Activated T-helper 1 cell treated with anti-CD3 and anti-CD28 coated beads, Interleukin-2, amount 50 U/mL, for 16 hours (primary cell): Measurements from ENCODE around the gene ZNRD2.
"Not testable (repeated sequence)": the region's sequence is repeated elsewhere in the genome, so short reads cannot be mapped to it uniquely, and the experiment has no call there.

Experiments used
- DNase-seq, 2 donors: peaks; one replicate each; pipeline ENCODE4 v3.0.0-alpha.2; 2020; ENCODE audit warnings: low read depth in 1 of 2, low spot score in 1 of 2

The ZNRD2 gene, protein sequence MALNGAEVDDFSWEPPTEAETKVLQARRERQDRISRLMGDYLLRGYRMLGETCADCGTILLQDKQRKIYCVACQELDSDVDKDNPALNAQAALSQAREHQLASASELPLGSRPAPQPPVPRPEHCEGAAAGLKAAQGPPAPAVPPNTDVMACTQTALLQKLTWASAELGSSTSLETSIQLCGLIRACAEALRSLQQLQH

DNA sequence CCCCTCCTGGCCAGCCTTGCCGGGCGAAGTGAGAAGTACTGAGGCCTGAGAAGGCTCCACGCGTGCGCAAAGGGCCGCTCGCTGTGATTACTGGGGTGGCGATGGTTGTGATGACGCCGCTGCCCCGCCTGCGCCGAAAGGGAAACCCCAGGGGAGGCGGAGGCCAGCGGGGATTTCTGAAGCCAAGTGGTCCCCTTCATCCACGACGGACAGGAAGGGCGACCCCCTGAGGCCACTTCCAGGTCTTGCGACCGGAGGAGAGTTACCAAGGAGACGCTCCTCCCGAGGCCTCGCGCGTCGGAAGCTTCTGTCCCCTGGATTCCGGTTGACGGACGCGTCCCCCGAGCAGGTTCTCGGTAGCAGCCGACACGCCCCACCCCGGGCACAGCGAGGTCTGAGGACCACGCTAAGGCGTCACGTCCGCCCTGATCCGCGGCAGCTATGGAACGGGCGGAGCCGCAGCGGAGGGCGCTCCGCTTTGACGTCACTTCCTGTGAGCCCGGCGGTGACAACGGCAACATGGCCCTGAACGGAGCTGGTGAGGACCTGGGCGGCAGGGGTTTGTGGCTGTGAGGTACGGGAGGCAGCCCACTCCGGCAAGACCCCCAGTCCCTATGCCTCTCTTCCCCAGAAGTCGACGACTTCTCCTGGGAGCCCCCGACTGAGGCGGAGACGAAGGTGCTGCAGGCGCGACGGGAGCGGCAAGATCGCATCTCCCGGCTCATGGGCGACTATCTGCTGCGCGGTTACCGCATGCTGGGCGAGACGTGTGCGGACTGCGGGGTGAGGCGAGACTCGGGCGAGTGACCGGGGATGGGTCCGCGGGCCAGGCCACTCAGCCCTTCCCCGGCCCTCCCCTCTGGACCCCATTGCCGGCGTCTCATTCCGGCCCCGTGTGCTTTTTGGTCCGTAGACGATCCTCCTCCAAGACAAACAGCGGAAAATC lies at the start of gene ZNRD2:
Gene ZNRD2, plus strand, starts transcription at position 505 of the 946 bp plus-strand sequence. Its CDS starts 15 bp downstream, at position 520.
- DNase-seq, result peak; percentile 94 to 97

DNA sequence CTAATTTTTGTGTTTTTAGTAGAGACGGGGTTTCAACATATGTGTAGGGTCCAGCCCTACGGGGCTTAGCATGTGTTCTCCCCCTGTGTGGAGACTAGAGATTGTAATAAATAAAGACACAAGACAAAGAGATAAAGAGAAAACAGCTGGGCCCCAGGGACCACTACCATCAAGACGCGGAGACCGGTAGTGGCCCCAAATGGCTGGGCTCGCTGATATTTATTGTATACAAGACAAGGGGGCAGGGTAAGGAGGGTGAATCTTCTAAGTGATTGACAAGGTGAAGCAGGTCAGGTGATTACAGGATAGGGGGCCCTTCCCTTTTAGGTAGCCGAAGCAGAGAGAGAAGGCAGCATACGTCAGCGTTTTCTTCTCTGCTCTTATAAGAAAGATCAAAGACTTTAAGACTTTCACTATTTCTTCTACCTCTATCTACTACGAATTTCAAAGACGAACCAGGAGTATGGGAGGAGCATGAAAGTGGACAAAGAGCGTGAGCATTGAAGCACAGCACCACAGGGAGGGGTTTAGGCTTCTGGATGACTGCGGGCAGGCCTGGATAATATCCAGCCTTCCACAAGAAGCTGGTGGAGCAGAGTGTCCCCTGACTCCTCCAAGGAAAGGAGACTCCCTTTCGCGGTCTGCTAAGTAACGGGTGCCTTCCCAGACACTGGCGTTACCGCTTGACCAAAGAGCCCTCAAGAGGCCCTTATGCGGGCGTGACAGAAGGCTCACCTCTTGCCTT lies 48.3 kb upstream of the ZNRD2 start:
- not testable (repeated sequence) for DNase-seq

DNA sequence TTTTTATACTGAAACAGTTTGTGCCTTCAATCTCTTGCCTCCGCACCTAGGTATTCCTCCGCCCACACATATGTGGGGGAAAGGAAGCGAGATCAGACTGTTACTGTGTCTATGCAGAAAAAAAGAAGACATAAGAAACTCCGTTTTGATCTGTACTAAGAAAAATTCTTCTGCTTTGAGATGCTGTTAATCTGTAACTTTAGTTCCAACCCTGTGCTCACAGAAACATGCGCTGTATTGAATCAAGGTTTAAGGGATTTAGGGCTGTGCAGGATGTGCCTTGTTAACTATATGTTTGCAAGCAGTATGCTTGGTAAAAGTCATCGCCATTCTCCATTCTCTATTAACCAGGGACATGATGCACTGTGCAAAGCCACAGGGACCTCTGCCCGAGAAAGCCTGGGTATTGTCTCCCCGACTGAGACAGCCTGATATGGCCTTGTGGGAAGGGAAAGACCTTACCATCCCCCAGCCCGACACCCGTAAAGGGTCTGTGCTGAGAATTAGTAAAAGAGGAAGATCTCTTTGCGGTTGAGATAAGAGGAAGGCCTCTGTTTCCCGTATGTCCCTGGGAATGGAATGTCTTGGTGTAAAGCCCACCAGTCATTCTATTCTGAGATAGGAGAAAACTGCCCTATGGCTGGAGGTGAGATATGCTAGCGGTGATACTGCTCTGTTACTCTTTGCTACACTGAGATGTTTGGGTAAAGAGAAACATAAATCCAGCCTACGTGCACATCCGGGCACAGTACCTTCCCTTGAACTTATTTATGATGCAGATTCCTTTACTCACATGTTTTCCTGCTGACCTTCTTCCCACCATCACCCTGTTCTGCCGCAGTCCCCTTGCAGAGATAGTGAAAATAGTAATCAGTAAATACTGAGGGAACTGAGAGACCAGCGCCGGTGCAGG lies 47.3 kb upstream of the ZNRD2 start:
- not testable (repeated sequence) for DNase-seq

DNA sequence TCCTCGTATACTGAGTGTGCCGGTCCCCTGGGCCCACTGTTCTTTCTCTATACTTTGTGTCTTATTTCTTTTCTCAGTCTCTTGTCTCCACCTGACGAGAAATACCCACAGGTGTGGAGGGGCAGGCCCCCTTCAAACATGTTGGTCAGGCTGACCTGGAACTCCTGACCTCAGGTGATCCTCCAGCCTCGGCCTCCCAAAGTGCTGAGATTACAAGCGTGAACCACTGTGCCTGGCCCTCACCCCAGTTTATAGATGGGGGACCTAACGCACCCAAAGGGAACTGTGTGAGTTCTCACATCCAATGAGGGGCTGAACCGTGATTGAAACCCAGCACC lies 46.7 kb upstream of the ZNRD2 start:
- not testable (repeated sequence) for DNase-seq

DNA sequence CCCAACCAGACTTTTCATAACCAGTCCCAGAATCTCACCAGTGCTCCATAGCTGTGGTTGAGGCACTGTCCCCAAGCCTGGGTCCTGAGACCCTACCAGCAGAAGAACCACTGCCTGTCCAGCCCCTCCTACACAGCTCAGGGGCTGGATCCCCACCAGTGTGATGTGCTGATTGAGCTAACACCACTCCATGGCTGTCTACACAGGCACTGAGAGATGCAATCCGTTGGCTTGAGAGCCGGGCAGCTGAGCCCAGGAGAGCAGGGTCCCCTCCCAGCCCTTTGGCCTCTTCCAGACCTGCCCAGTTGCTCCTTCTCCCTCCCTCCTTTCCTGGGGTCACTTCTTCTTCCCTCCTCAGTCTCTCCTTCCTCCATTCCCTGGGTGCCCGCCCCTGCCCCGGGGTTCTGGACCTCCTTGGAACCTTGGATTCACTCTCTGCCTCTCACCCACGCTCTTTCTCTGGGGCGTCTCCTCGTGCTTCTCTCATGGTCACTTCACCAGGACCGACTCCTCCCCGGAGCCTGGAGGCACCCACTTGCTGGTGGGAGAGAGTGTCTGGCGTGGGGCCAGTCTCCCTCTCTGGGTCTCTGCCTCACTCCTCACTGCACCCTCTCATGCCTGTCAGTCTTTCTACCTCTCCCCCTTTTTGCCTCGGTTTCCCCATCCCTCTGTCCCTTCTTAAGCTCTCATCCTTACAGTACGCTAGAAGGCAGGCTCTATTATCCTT lies 46.1 kb upstream of the ZNRD2 start:
- DNase-seq, result no peak

DNA sequence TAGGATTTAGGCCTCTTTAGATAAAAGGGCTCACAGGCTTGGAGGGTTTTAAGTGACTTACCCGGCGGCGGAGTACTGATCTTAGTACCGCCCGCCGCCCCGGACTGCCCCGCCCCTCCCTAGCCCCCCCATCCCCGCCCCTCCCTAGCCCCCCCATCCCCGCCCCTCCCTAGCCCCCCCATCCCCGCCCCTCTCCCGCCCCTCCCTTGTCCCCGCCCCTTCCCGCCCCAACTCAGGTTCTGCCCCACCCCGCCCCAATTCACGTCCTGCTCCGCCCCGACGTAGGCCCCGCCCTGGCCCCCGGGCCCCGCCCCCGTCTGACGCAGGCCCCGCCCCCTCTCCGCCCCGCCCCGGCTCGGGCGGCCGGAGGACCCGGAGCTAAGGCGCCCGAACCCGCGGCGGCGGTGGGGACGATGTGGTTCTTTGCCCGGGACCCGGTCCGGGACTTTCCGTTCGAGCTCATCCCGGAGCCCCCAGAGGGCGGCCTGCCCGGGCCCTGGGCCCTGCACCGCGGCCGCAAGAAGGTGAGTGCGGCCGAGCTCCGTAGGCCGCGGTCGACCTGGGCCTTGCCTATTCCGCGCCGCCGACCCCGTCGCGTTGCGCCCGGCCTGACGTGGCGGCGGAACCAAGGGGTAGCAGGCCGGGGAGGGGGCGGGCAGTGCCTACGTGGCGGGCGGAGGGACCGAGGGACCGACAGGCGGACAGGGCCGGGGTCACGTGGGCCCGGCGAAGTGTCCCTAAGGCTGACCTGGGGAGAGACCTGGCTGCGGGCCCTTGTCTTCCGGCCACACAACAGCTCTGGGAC lies 45.3 kb upstream of the ZNRD2 start, which contains the start of gene SCYL1:
Gene SCYL1, plus strand, starts transcription at position 343 of the 805 bp plus-strand sequence. Its CDS starts 71 bp downstream, at position 414.
- DNase-seq, result peak; percentile 72 to 79

DNA sequence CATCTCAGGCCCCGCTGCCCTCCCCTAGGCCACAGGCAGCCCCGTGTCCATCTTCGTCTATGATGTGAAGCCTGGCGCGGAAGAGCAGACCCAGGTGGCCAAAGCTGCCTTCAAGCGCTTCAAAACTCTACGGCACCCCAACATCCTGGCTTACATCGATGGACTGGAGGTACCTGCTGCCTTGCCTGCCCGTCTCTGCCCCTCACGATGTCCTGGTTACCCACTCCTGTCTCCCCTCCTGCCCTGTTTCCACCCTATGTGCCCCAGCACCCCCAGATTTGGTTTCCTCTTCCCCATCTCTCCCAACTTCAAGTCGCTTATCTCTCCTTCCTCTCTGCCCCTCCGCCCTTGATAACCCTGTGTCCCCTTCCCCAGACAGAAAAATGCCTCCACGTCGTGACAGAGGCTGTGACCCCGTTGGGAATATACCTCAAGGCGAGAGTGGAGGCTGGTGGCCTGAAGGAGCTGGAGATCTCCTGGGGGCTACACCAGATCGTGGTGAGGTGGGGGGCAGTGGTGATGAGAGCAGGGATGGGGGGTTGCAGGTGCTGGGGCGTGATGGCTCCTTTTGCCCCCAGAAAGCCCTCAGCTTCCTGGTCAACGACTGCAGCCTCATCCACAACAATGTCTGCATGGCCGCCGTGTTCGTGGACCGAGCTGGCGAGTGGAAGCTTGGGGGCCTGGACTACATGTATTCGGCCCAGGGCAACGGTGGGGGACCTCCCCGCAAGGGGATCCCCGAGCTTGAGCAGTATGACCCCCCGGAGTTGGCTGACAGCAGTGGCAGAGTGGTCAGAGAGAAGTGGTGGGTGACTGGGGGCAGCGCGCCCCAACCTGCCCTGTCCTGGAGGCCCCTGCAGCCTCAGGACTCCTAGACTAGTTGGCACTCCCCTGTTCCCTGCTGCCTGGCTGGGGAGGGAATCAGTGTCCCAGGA lies 44.5 kb upstream of the ZNRD2 start:
- no peak for DNase-seq

DNA sequence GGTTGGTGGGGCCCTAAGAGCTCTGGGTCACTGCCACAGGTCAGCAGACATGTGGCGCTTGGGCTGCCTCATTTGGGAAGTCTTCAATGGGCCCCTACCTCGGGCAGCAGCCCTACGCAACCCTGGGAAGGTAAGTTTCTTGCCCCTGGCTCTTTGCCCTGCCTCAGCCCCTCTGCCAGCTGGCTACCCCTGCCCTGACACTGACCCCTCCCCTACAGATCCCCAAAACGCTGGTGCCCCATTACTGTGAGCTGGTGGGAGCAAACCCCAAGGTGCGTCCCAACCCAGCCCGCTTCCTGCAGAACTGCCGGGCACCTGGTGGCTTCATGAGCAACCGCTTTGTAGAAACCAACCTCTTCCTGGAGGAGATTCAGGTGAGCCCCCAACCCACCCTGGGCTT lies 43.5 kb upstream of the ZNRD2 start:
- no peak for DNase-seq

DNA sequence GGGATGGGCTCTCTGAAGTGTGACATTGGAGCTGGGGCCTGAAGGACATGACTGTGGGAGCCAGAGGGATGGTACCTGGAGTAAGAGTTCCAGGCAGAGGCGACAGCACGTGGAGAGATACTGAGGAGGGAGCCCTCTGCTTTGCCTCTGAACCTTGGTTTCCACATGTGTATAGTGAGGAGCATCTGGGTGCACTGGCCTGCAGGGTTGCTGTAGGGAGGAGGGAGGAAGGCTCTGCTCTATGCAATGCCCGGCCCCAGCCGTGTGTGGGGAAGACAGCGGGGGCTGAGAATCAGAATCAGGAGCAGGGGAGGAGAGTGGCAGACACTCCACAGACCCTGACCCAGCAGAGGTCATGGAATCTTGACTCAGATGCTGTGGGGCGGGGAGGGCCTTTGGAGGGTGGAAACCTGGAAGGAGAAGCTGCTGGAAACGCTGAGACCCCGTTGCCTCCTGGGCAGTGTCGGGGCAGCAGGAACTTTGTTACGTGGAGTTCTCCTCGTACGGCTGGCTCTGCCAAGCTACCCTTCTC lies 41.4 kb upstream of the ZNRD2 start:
- no peak for DNase-seq

DNA sequence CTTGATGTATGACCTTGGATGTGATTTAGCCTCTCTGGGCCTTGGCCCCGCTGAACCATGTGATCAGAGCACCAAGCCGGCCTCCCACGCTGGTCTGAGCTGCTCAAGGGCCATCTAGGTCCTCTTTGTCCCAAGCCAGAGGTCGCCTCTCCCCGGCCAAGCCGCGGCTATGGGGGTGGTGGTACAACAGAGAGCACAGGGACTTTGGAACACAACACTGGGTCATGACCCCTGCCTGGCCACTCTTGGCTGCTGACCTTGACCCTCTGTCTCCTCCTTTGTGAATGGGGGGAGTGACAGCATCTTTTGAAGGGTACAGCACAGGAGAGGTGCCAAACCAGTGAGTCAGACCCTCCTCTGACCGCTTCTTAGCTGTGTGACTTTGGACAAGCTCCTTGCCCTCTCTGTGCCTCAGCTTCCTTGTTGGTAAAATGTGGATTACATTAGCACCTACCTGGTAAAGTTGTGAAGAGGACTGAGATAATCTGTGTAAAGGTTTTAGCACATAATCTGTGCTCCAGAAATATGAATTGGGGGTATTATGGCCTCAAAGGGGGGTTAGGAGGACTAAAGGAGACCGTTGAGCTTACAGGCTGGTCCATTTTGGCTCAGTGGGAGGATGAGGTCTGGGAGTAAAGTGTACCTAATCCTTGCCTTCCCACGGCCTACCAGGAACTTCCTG lies 40.7 kb upstream of the ZNRD2 start:
- DNase-seq, result no peak

DNA sequence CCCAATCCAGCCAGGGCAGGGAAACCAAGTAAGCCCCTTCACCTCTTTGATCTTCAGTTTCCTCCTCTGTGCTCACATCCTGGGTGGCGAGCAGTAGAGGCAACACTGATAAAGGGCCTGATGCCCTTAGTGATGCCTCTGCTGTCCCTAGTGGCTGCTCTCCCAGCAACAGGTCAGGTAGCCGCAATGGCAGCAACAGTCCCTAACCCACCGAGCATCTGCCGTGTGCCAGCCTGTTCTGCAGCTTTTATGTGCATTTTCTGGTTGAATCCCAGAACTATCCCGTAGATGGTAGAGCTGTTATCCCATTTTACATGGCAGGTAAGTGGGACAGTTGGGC lies 40.1 kb upstream of the ZNRD2 start:
- DNase-seq, result no peak

DNA sequence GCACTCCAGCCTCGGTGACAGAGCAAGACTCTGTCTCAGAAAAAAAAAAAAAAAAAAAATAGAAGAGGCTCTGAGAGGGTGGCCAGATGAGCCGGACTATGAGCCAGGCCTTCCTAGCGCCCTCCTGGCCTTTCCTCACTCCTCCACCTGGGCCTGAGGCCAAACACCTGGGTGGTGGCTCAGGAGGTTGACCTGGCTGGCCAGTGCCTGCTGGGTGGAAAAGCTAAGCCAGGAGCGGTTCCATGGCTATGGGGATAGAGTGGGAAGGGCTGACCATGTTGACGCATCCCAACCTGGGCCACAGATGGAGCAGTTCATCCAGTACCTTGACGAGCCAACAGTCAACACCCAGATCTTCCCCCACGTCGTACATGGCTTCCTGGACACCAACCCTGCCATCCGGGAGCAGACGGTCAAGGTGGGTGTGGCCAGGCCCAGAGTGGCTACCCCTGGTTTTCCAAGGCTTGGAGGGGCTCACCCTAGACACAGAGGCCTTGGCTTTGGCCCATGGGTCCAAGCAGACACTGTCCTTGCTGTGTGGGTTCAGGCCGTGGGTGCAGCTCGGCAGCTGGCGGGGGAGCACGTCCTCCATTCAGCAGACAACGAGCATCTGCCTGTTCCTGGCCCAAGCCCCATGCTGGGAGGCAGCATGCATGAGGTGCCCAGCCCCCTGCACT lies 37.8 kb upstream of the ZNRD2 start:
- DNase-seq, result no peak

DNA sequence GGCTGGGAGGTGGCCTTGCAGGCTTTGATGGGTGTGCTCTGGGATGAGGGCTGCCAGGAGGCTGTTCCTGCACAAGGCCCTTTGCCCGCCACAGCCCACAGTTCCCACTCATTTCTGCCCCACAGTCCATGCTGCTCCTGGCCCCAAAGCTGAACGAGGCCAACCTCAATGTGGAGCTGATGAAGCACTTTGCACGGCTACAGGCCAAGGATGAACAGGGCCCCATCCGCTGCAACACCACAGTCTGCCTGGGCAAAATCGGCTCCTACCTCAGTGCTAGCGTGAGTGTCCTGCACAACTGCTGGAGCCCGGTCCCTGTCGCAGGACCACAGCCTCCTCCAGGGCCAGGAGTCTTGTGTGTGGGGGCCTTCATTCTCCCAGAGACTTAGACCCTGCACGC lies 35.2 kb upstream of the ZNRD2 start:
- no peak for DNase-seq

DNA sequence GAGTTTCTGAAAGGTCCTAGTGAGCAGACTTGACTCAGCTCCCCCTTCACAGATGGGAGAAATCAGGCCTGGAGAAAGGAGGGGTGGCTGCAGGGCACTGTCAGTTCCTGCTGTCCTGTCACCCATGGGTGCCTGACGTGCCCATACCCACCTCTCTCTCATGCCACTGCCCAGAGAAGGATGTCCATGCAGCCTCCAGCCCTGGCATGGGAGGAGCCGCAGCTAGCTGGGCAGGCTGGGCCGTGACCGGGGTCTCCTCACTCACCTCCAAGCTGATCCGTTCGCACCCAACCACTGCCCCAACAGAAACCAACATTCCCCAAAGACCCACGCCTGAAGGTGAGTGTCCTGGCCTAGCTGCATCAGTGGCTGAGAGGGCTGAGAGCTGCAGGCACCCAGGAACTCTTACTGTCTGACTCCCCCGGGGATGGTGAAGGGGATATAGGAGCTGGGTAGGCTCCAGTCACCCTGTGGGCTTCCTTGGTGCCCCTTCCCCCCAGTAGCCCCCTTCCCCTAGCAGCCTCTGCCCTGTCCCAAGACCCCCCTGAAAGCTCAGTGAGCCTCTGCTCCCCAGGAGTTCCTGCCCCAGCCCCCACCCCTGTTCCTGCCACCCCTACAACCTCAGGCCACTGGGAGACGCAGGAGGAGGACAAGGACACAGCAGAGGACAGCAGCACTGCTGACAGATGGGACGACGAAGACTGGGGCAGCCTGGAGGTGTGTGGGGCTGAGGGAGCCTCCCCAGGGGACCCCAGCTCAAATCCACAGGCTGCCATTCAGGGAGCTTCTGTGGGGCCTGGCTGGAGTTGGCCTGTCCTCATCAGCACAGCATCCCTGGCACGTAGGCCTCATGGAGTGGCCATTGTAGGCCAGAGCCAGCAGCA lies 33.6 kb upstream of the ZNRD2 start:
- no peak for DNase-seq

DNA sequence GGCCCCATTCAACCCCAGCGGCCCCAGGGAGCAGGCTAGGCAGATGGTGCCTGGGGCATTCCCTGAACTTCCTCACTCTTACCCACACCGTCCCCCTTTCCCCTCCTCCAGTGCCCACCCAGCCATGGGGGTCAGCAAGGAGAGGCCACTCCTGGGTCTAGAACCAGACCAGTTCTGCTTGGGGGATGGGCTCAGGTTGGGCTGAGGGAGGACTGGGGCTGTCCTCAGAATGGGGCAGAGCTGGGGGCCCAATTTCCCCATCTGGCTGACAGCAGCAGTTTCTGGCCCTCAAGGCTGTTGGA lies 33.0 kb upstream of the ZNRD2 start:
- DNase-seq, result no peak

DNA sequence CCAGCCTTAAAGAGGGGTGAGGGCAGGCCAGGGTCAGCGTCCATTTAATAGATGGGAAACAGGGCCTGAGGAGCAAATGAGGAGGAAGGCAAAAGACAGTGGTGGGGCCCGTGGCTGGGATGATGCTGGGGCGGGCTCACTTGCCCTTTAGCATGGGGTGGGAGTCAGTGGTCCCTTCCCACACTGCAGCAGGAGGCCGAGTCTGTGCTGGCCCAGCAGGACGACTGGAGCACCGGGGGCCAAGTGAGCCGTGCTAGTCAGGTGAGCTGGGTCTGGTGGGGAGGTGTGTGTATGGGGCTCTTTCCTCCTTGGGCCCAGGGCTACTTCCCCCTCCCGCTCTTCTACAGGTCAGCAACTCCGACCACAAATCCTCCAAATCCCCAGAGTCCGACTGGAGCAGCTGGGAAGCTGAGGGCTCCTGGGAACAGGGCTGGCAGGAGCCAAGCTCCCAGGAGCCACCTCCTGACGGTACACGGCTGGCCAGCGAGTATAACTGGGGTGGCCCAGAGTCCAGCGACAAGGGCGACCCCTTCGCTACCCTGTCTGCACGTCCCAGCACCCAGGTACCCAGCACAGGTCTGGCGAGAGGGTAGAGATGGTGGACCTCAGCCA lies 32.6 kb upstream of the ZNRD2 start:
- no peak for DNase-seq
